GM12878 (cell line): ENCODE results near the gene FOXP3. TPM values are rescaled to one million over a fixed set of nuclear protein-coding genes. Genes with fewer than 3 reads are reported as not detected.

Experiments
- ATAC-seq: fragments of 200-7000 bp; cut with Tn5 transposase; 3 replicates; pipeline ENCODE4 v1.9.1; 2020; ENCODE audit warnings: mild to moderate bottlenecking, moderate library complexity
- BruUV-seq: library from RNA; stranded (reverse); fragments of 400-500 nt; replicated peaks from 2 replicates; lab custom pipeline; 2021; lab: Mats Ljungman, UMichigan
- CTCF ChIA-PET: fragments of 300-600 bp; sonication (Branson Sonifier 250); formaldehyde crosslinking; extraction: SDS; loops from one replicate; lab custom pipeline; 2021; ENCODE audit warnings: inconsistent platforms; lab: Yijun Ruan, JAX
- POLR2A ChIA-PET: fragments of 350-600 bp; formaldehyde crosslinking; extraction: SDS; loops from one replicate; lab custom pipeline; 2021; ENCODE audit warnings: inconsistent platforms; lab: Charles Lee
- RAD21 ChIA-PET: fragments of 300-600 bp; sonication (Branson Sonifier 250); formaldehyde crosslinking; loops from one replicate; lab custom pipeline; 2023; ENCODE audit warnings: antibody characterized with exemption; ENCODE audit not compliant: unreplicated experiment; lab: Charles Lee
- SMC1A ChIA-PET: fragments of 300-600 bp; sonication (Branson Sonifier 250); formaldehyde crosslinking; loops from one replicate; lab custom pipeline; 2023; ENCODE audit not compliant: unreplicated experiment, uncharacterized antibody; lab: Charles Lee
- DNase-seq: peaks from one replicate; pipeline ENCODE4 v3.0.0-alpha.2; 2011; ENCODE audit warnings: low read depth, low spot score
- FAIRE-seq: peaks from 3 replicates; lab custom pipeline; 2011; peaks lifted over from hg19 to GRCh38; lab: Jason Lieb, UNC
- H2AFZ ChIP-seq: 2 replicates; pipeline ENCODE4 v1.6.0; 2011; ENCODE audit warnings: low read depth, low read length, control low read depth; ENCODE audit not compliant: control insufficient read depth
- H3K27ac ChIP-seq: 2 replicates; pipeline ENCODE4 v1.5.1; 2011; ENCODE audit warnings: control low read depth; ENCODE audit not compliant: control insufficient read depth, insufficient read depth
- H3K27me3 ChIP-seq, 2 experiments: replicated peaks in 1 of 2; 2 replicates each; pipeline versions ENCODE4 v1.6.0 to v1.6.1; 2011; ENCODE audit warnings: low read length in 1 of 2; ENCODE audit not compliant: control insufficient read depth in 2 of 2, insufficient read depth in 2 of 2
- H3K36me3 ChIP-seq, 2 experiments: 2 replicates each; pipeline ENCODE4 v1.5.1; 2011; ENCODE audit warnings: low read length in 1 of 2; ENCODE audit not compliant: control insufficient read depth in 2 of 2, insufficient read depth in 2 of 2
- H3K4me1 ChIP-seq: 2 replicates; pipeline ENCODE4 v1.6.1; 2011; ENCODE audit warnings: mild to moderate bottlenecking, low read length, moderate library complexity, mixed read lengths; ENCODE audit not compliant: control insufficient read depth, insufficient read depth
- H3K4me2 ChIP-seq: 2 replicates; pipeline ENCODE4 v1.6.0; 2011; ENCODE audit warnings: control low read depth; ENCODE audit not compliant: control insufficient read depth, insufficient read depth
- H3K4me3 ChIP-seq: fragments of 200-600 bp; sonication (generic); 2 replicates; pipeline ENCODE4 v1.5.1; 2016
- H3K79me2 ChIP-seq: 2 replicates; pipeline ENCODE4 v1.6.0; 2011; ENCODE audit warnings: low read length; ENCODE audit not compliant: control insufficient read depth, insufficient read depth
- H3K9ac ChIP-seq: 2 replicates; pipeline ENCODE4 v1.8.0; 2011; ENCODE audit warnings: low read length, control low read depth, mixed read lengths; ENCODE audit not compliant: control insufficient read depth, insufficient read depth
- H3K9me3 ChIP-seq: replicated peaks from 3 replicates; pipeline ENCODE4 v1.5.1; 2011; ENCODE audit warnings: mild to moderate bottlenecking, low read length; ENCODE audit not compliant: control insufficient read depth, insufficient read depth
- H4K20me1 ChIP-seq: 2 replicates; pipeline ENCODE4 v1.6.0; 2011; ENCODE audit not compliant: control insufficient read depth, insufficient read depth
- BHLHE40 ChIP-seq, 2 experiments: fragments of 450-650 bp in 1 of 2; IDR thresholded peaks; 2 replicates each; pipeline ENCODE4 v1.6.1; 2011 to 2017; ENCODE audit warnings: low read depth in 2 of 2, borderline replicate concordance in 1 of 2, improper control_type of control experiment in 1 of 2, low read length in 1 of 2, mild to moderate bottlenecking in 1 of 2
- CTCF ChIP-seq, 3 experiments: IDR thresholded peaks in 2 of 3; conservative IDR thresholded peaks in 1 of 3; 2 replicates each; pipeline ENCODE4 v1.5.1; 2011; ENCODE audit warnings: low read depth in 3 of 3, low read length in 3 of 3, mild to moderate bottlenecking in 3 of 3, control low read depth in 2 of 3, moderate library complexity in 2 of 3, inconsistent platforms in 1 of 3, mixed read lengths in 1 of 3; ENCODE audit not compliant: control insufficient read depth in 2 of 3, insufficient read depth in 1 of 3; ENCODE audit errors: extremely low read depth in 1 of 3
- WGBS: methylation state at CpG from one replicate; pipeline ENCODE4 v1.1.6; 2016; ENCODE audit warnings: low lambda C conversion rate; ENCODE audit not compliant: insufficient replicate concordance, insufficient coverage; ENCODE audit errors: missing lambda C conversion rate; 5-methylcytosine and 5-hydroxymethylcytosine counted together
- in situ Hi-C: fragments of 300-500 bp; cut with MboI; formaldehyde crosslinking; loops from 9 replicates; pipeline ENCODE4 v1.14.3; 2018; ENCODE audit warnings: mixed read lengths
- intact Hi-C: fragments of 100-400 bp; cut with micrococcal nuclease; formaldehyde crosslinking; loops from one replicate; pipeline ENCODE4 v1.14.2; 2022; ENCODE audit not compliant: unreplicated experiment
- polyA plus RNA-seq, 11 experiments: library from polyadenylated mRNA; depleted of rRNA in 4 of 11; unstranded in 6 of 11; stranded (reverse) in 5 of 11; fragments of >200 nt; fragmentation: Nextera tagmentation in 4 of 11; fragmentation: Illumina TruSeq in 1 of 11; extraction: Ambion mirVana in 4 of 11; extraction: Trizol in 1 of 11; gene quantifications; 1 replicate in 1 of 11; 2 replicates in 10 of 11; pipeline versions ENCODE4 v1.2.1 to v1.2.3, GENCODE V29; 2011 to 2016; ENCODE audit warnings: inconsistent platforms in 2 of 11, missing spikeins in 2 of 11, low read depth in 1 of 11
- total RNA-seq, 4 experiments: library from RNA; depleted of rRNA in 3 of 4; stranded (reverse); fragments of >200 nt in 3 of 4; fragmentation: Illumina TruSeq in 1 of 4; extraction: Trizol in 1 of 4; gene quantifications; 2 replicates each; pipeline versions ENCODE4 v1.2.1 to v1.2.3, GENCODE V29; 2013 to 2021

FOXP3 gene
- total and polyA plus RNA-seq, 10 of the 15 experiments (the other 5 are each of a cell fraction or from before 2014, with no cell fraction given), result 0.02 to 0.21 (median 0.08) TPM; not detected in 3

GRCh38 chrX:49270249-49270921 is 5.9 kb upstream of the FOXP3 start:
- BruUV-seq, result no TSS peak
- peak in 1 of 2 experiments; percentile 61; a peak in 2 of 4 replicates for TF ChIP-seq BHLHE40 (IDR thresholded peaks at IDR 0.05; ENCODE audit: borderline replicate concordance in 1 of 2, low read depth in 2 of 2, low read length in 1 of 2)
- no peak for TF ChIP-seq CTCF (IDR thresholded peaks at IDR 0.05 in 2 of 3, conservative IDR thresholded peaks at IDR 0.05 in 1 of 3; ENCODE audit: control insufficient read depth in 2 of 3, extremely low read depth in 1 of 3, insufficient read depth in 1 of 3, low read depth in 3 of 3, low read length in 3 of 3)
- in situ Hi-C loops (no loop called here), intact Hi-C loops (no loop called here)
- peak overlapping the region; percentile 91 for H3K27ac ChIP-seq
- SMC1A ChIA-PET, result interaction anchor here (2.8 kb wide), 1 partner anchor 80 kb away, joined by 14 read pairs; no protein-coding TSS in a partner anchor
- no peaks in the 10 kb centered on the region for H4K20me1 ChIP-seq
- ATAC-seq (no peak), FAIRE-seq (no peak), DNase-seq (no peak)
- H3K9me3 ChIP-seq, result no peaks in the 10 kb centered on the region; the same call in 2 of the 3 replicates
- POLR2A ChIA-PET, result interaction anchor here (1.4 kb wide), 1 partner anchor 191 kb away, joined by 5 read pairs; the partner anchor contains the start of gene WDR45
- H3K79me2 ChIP-seq, result peaks cover 15% of the 10 kb centered on the region
- H3K4me3 ChIP-seq, result peak overlapping the region; percentile 55
- H3K36me3 ChIP-seq, result no peaks in the 10 kb centered on the region
- peaks cover 4% of the 10 kb centered on the region; the same call in 1 of the 2 replicates for H3K4me1 ChIP-seq
- 87% methylated on average over 22 of the region's 66 CpGs for WGBS
- H3K27me3 ChIP-seq, result no peaks in the 10 kb centered on the region
- H3K4me2 ChIP-seq, result peak overlapping the region; percentile 96
- CTCF ChIA-PET, result no interaction called here
- RAD21 ChIA-PET, result no interaction called here
- no peak overlapping the region for H2AFZ ChIP-seq
- peak overlapping the region; percentile 75 for H3K9ac ChIP-seq
